Measurements from ENCODE around the gene OR51E2. TPM values are rescaled to one million over a fixed set of nuclear protein-coding genes. Genes with fewer than 3 reads are reported as not detected.

Gene OR51E2
- total and polyA plus RNA-seq, 7 donors: 0.63 to 24.8 (median 2.5) TPM; not detected in 2

DNA sequence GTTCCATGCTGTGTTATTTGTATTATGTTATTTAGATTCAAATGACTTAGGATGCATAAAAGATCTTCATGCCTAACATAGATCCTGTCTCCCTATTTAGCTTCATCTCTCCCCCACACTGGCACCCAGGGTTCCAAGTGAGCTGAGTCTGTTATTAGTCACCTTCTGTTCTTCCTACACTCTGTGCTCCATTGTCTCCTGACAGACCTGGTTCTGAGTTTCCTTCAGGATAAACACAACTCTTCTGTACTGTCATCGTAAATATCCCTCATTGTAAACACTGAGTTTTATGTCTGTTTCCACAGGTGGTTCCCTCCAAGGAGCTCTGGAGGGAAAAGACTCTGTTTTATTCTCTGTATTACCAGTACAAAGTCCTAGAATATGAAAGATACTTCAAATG lies 15.6 kb upstream of the OR51E2 start:
- Histone ChIP-seq H3K4me1 (peaks cover 2 to 18% (median 13%) of the 10 kb centered on the region in 4 donors), H3K27me3 (no peaks in the 10 kb centered on the region), H3K27ac (peak overlapping the region in 2 of 4 donors; percentile 3 to 30), H3K36me3 (no peaks in the 10 kb centered on the region), H3K4me3 (no peak overlapping the region), H3K9me3 (no peaks in the 10 kb centered on the region)
- TF ChIP-seq, protein P1, sequence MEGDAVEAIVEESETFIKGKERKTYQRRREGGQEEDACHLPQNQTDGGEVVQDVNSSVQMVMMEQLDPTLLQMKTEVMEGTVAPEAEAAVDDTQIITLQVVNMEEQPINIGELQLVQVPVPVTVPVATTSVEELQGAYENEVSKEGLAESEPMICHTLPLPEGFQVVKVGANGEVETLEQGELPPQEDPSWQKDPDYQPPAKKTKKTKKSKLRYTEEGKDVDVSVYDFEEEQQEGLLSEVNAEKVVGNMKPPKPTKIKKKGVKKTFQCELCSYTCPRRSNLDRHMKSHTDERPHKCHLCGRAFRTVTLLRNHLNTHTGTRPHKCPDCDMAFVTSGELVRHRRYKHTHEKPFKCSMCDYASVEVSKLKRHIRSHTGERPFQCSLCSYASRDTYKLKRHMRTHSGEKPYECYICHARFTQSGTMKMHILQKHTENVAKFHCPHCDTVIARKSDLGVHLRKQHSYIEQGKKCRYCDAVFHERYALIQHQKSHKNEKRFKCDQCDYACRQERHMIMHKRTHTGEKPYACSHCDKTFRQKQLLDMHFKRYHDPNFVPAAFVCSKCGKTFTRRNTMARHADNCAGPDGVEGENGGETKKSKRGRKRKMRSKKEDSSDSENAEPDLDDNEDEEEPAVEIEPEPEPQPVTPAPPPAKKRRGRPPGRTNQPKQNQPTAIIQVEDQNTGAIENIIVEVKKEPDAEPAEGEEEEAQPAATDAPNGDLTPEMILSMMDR (IDR thresholded peaks at IDR 0.05): no peak
- TF ChIP-seq POLR2A (IDR thresholded peaks at IDR 0.05): no peak
- TF ChIP-seq EP300 (IDR thresholded peaks at IDR 0.05): peak in 2 of 4 donors; percentile 19 to 27
- TF ChIP-seq POLR2AphosphoS5 (IDR thresholded peaks at IDR 0.05): peak; percentile 70 to 78 (median 76)
- intact Hi-C loops (cut with DNase I): no loop called here
- DNase-seq: no peak
- WGBS, 2 donors: 10 to 50% methylated on average over 1 of the region's 1 CpG

GRCh38 chr11:4704790-4705334 lies 7.2 kb upstream of the OR51E2 start:
- peak overlapping the region in 1 of 4 donors; percentile 44 for H3K27ac ChIP-seq
- DNase-seq: no peak
- no peaks in the 10 kb centered on the region for H3K27me3 ChIP-seq
- no peaks in the 10 kb centered on the region for H3K9me3 ChIP-seq
- H3K36me3 ChIP-seq: no peaks in the 10 kb centered on the region
- peaks cover 0 to 32% (median 12%) of the 10 kb centered on the region in 4 donors for H3K4me1 ChIP-seq
- TF ChIP-seq POLR2A (IDR thresholded peaks at IDR 0.05) (no peak), POLR2AphosphoS5 (IDR thresholded peaks at IDR 0.05) (no peak), EP300 (IDR thresholded peaks at IDR 0.05) (no peak)
- TF ChIP-seq, protein P1 (IDR thresholded peaks at IDR 0.05): no peak
- intact Hi-C loops (cut with DNase I): loop anchor here (10.0 kb wide), 1 partner anchor 120 kb away; the partner anchor contains the start of gene OR51F2
- H3K4me3 ChIP-seq: no peak overlapping the region
- WGBS, 2 donors: 76 to 83% methylated on average over 8 of the region's 8 CpGs

DNA sequence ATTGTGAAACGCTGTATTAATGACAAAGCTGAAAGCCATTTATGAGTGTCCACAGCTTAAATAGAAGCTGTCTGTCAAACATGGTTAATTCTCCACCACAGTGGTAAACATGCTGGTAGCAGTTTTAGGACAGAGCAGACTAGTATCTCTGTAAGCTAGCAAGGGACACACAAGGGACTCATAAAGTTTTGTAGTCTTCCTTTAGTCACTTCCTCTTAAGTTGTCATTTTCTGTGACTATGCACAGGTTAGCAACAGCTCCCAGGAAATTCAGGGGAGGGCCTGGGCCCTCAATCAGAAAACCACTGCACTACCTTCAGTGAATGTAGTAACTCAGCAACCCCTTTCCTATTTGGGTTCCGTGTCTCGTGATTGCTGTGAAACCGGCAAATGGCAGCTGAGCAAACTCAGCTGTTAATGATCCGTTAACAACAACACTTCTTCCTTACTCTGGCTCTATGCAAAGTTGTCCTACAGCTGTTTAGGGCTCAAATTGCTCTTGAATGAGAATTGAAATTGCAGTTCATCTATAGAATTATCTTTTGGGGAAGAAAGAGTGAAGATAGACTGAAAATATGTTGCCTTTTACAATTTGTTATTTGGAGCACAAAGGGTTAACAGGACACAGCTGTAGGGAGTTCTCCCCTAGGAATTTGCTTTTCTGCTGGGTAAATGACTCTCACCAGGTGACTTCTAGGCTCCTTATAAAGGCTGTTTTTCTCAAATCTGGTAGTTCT lies 6.6 kb upstream of the OR51E2 start, which contains the start of gene MMP26:
MMP26 (plus strand) TSS at position 731 of the 736 bp plus-strand sequence.
- no peak for TF ChIP-seq POLR2AphosphoS5 (IDR thresholded peaks at IDR 0.05)
- TF ChIP-seq, protein P1 (IDR thresholded peaks at IDR 0.05): no peak
- no peak for TF ChIP-seq EP300 (IDR thresholded peaks at IDR 0.05)
- TF ChIP-seq POLR2A (IDR thresholded peaks at IDR 0.05): no peak
- H3K27ac ChIP-seq: peak within 1 kb of the TSS in 3 of 4 donors; percentile 6 to 44 (median 11)
- DNase-seq: no peak
- no peak within 1 kb of the TSS for H3K4me3 ChIP-seq
- no peaks in the 10 kb centered on the region for H3K9me3 ChIP-seq
- H3K4me1 ChIP-seq: peaks cover 0 to 32% (median 12%) of the 10 kb centered on the region in 4 donors
- no peaks in the 10 kb centered on the region for H3K27me3 ChIP-seq
- 14 to 41% methylated on average over 5 of the region's 5 CpGs for WGBS, 2 donors
- intact Hi-C loops (cut with DNase I): loop anchor here (10.0 kb wide), 1 partner anchor 121 kb away; the partner anchor contains the start of gene OR51F2
- no peaks in the 10 kb centered on the region for H3K36me3 ChIP-seq

- no peak overlapping the region for H3K27ac ChIP-seq
- H3K9me3 ChIP-seq: no peaks in the 10 kb centered on the region
- TF ChIP-seq, protein P1 (IDR thresholded peaks at IDR 0.05): no peak
- no peak for TF ChIP-seq EP300 (IDR thresholded peaks at IDR 0.05)
- no peak for TF ChIP-seq POLR2AphosphoS5 (IDR thresholded peaks at IDR 0.05)
- no peak overlapping the region for H3K4me3 ChIP-seq
- peaks cover 0 to 57% (median 26%) of the 10 kb centered on the region in 4 donors for H3K4me1 ChIP-seq
- 83 to 91% methylated on average over 1 of the region's 1 CpG for WGBS, 2 donors
- intact Hi-C loops (cut with DNase I): loop anchor here (10.0 kb wide), 1 partner anchor 124 kb away; the partner anchor contains the start of gene OR51F2
- no peaks in the 10 kb centered on the region for H3K36me3 ChIP-seq
- DNase-seq: no peak
- no peaks in the 10 kb centered on the region for H3K27me3 ChIP-seq
Measured at GRCh38 chr11:4700436-4700820, 2.8 kb upstream of the OR51E2 start.

Measured in sigmoid colon (tissue), 7 donors.